Measurements from ENCODE around the gene ANKRD63.

- TF ChIP-seq, protein P1, sequence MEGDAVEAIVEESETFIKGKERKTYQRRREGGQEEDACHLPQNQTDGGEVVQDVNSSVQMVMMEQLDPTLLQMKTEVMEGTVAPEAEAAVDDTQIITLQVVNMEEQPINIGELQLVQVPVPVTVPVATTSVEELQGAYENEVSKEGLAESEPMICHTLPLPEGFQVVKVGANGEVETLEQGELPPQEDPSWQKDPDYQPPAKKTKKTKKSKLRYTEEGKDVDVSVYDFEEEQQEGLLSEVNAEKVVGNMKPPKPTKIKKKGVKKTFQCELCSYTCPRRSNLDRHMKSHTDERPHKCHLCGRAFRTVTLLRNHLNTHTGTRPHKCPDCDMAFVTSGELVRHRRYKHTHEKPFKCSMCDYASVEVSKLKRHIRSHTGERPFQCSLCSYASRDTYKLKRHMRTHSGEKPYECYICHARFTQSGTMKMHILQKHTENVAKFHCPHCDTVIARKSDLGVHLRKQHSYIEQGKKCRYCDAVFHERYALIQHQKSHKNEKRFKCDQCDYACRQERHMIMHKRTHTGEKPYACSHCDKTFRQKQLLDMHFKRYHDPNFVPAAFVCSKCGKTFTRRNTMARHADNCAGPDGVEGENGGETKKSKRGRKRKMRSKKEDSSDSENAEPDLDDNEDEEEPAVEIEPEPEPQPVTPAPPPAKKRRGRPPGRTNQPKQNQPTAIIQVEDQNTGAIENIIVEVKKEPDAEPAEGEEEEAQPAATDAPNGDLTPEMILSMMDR (IDR thresholded peaks at IDR 0.05), result no peak
- TF ChIP-seq EP300 (IDR thresholded peaks at IDR 0.05) (no peak), POLR2A (IDR thresholded peaks at IDR 0.05) (no peak), POLR2AphosphoS5 (IDR thresholded peaks at IDR 0.05) (no peak)
These were observed 41.4 kb upstream of the ANKRD63 start for GRCh38 chr15:40323953-40324937.
